HUES64 (cell line): ENCODE results near the gene MAPKAPK3.

ENCODE experiments used
- H3K27ac ChIP-seq: 2 replicates; pipeline ENCODE4 v1.7.0; 2013; ENCODE audit warnings: low read depth, low read length, inconsistent platforms
- H3K27me3 ChIP-seq: 2 replicates; pipeline ENCODE4 v1.6.1; 2013; ENCODE audit warnings: mild to moderate bottlenecking, low read length; ENCODE audit not compliant: insufficient read depth
- H3K36me3 ChIP-seq: 2 replicates; pipeline ENCODE4 v1.6.1; 2013; ENCODE audit warnings: mild to moderate bottlenecking, low read length; ENCODE audit not compliant: insufficient read depth
- H3K4me1 ChIP-seq: 2 replicates; pipeline ENCODE4 v1.6.1; 2013; ENCODE audit warnings: mild to moderate bottlenecking, low read length, moderate library complexity; ENCODE audit not compliant: insufficient read depth
- H3K4me3 ChIP-seq: 2 replicates; pipeline ENCODE4 v1.5.1; 2013; ENCODE audit warnings: mild to moderate bottlenecking, low read length, moderate library complexity
- H3K9ac ChIP-seq: 2 replicates; pipeline ENCODE4 v1.6.1; 2013; ENCODE audit warnings: mild to moderate bottlenecking, low read depth, low read length
- H3K9me3 ChIP-seq: 2 replicates; pipeline ENCODE4 v1.6.1; 2013; ENCODE audit warnings: low read depth, low read length; ENCODE audit not compliant: insufficient read depth
- WGBS: fragments of 150-250, 120-280 bp; methylation state at CpG from one replicate; pipeline ENCODE4 v1.1.7; 2013; ENCODE audit warnings: missing lambda C conversion rate; 5-methylcytosine and 5-hydroxymethylcytosine counted together

The MAPKAPK3 gene

DNA sequence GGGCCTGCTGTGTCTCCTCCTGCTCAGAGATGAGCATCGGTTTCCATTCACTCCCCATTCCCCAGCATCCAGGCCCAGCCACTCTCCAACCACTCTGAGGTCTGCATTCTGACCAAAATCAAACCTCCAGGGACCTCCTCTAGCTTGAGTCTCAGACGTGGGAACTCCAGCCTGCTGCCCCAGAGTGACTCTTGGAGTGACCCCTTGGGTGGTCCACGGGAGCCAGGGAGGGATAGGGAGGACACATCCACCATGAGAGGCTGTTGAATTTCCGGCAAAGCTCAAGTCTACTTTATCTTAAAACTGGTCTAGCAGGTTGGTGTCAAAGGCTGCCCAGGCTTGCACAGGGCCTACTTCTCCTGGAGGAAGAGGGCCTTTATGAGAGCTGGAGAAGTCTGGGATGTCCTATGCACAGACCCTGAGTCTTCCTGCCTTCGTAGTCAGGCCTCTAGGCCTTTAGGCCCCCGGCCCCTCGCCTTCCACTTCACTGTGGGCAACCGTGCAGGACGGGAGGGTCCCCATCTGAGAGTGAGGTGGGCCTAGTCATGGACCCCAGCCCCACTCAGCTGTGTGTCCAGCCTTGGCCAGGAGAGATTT is 14.3 kb upstream of the MAPKAPK3 start:
- Histone ChIP-seq H3K36me3 (no peaks in the 10 kb centered on the region; the same call in 1 of the 2 replicates), H3K27ac (no peak overlapping the region), H3K4me1 (peaks cover 3% of the 10 kb centered on the region; the same call in 1 of the 2 replicates), H3K4me3 (no peak overlapping the region), H3K9me3 (no peaks in the 10 kb centered on the region), H3K27me3 (no peaks in the 10 kb centered on the region; the same call in 1 of the 2 replicates), H3K9ac (no peak overlapping the region)
- WGBS = 87% methylated on average over 9 of the region's 9 CpGs

DNA sequence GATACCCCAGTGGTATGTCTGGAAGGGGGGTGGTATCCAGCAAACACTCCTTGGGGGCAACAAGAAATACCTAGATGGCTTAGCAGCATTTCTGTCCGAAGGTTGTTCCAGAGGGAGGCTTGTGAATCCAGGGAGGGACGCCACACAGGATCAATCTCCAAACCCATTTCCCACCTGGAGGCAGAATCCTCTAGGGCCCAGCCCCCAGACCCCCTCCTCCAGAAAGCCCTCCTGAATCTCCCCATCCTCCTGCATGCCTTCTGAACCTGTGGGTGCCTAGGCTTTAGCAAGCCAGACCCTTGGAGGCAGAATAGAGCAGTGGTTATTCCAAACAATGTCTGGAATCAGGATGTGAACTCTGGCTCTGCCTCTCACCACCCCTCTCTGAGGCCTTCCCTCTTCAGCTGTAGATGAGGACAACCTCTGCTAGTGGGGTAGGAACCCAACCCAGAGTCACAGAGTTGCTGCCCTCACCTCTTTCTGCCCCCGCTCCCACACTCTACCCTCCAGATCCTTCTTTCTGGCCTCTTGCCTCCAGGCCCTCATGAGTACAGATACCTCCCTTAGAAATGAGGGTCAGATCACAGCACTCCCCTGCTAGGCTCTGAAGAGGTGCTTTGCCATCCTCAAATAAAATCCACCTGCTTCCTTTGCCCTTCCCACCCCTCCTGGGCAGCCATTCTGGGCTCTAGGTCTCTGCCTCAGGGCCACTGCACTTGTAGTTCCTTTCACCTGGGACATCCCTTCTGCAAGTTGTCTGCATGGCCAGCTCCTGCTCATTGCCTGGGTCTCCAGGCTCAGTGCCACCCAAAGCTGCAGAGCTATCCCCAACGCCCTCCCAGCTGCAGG is 13.5 kb upstream of the MAPKAPK3 start:
- no peak overlapping the region for H3K9ac ChIP-seq
- no peaks in the 10 kb centered on the region; the same call in 1 of the 2 replicates for H3K36me3 ChIP-seq
- no peak overlapping the region for H3K4me3 ChIP-seq
- WGBS = 78% methylated on average over 4 of the region's 4 CpGs
- H3K9me3 ChIP-seq = no peaks in the 10 kb centered on the region
- H3K4me1 ChIP-seq = peaks cover 3% of the 10 kb centered on the region; the same call in 1 of the 2 replicates
- H3K27ac ChIP-seq = no peak overlapping the region
- no peaks in the 10 kb centered on the region; the same call in 1 of the 2 replicates for H3K27me3 ChIP-seq

DNA sequence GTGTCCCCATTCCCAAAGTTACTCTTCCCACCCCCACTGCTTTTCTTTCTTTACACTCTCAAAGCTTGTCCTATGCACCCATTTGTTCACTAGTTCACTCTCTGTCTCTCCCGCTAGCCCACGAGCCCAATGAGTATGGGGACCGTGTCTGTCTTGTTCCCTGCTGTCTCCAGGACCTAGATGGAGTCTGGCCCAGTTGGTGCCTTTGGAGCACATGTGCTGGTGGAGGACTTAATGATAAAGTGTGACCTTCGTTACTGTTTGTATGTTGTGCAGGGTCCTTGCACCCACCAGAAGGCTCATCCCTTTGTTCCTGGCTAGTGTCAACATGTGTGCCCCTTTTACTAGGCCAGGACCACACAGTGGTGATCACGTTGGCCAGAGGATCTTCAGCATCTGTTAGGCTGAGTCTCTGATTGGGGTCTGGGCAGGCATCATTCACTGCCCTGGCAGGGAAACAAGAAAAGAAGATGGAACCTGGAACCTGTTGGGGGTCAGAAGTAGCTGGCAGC is 12.8 kb upstream of the MAPKAPK3 start:
- WGBS = 88% methylated on average over 5 of the region's 5 CpGs
- Histone ChIP-seq H3K4me3 (no peak overlapping the region), H3K27ac (no peak overlapping the region), H3K4me1 (peaks cover 3% of the 10 kb centered on the region; the same call in 1 of the 2 replicates), H3K9me3 (no peaks in the 10 kb centered on the region), H3K36me3 (no peaks in the 10 kb centered on the region; the same call in 1 of the 2 replicates), H3K9ac (no peak overlapping the region), H3K27me3 (peaks cover under 1% of the 10 kb centered on the region)

DNA sequence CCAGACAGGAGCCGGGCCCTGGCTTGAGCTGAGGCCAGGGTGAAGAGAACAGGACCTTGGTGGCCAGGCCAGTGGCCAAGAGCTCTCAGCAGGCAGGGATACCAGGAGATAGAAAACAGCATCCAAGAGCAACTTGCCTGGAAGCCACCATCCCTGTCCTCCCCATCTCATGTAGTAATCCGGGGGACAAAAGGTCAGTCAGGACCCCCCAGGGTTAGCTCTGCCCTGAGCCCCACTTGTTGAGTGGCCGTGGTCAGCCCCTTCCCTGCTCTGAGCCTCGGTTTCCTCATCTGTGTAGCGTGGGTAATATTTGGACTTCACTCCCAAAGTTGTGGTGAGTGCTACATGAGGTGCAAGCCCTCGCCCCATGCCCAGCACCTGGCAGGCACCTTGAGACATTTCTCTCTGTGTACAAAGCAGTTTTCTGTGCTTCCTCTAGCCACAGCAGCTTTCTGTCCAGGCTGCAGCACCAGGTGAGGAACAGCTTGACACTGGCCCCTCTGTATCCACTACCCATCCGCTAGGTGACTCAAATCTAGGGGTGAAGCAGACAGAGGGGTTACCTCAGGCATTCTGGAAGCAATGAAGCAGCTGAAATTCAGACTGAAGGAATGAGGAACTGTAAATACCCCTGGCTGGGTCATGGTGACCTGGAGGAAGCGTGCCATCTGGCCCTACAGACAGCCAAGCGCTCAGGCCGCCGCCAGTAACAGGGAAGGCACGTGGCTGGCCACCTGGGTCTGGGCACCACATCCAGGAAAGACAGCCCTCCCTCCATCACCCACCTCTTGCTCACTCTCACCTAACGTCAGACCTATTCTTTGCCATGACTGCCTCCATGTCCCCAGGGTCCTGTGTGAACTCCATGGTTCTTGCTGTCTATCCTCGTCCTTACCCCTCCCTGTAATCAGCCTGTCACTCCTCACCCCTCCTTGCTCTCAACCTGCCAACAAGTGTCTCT is 12.0 kb upstream of the MAPKAPK3 start:
- peaks cover 8% of the 10 kb centered on the region for H3K27me3 ChIP-seq
- H3K9ac ChIP-seq = no peak overlapping the region
- H3K27ac ChIP-seq = no peak overlapping the region
- no peaks in the 10 kb centered on the region for H3K9me3 ChIP-seq
- H3K36me3 ChIP-seq = no peaks in the 10 kb centered on the region; the same call in 1 of the 2 replicates
- WGBS = 88% methylated on average over 14 of the region's 14 CpGs
- no peak overlapping the region for H3K4me3 ChIP-seq
- peaks cover 3% of the 10 kb centered on the region; the same call in 1 of the 2 replicates for H3K4me1 ChIP-seq

DNA sequence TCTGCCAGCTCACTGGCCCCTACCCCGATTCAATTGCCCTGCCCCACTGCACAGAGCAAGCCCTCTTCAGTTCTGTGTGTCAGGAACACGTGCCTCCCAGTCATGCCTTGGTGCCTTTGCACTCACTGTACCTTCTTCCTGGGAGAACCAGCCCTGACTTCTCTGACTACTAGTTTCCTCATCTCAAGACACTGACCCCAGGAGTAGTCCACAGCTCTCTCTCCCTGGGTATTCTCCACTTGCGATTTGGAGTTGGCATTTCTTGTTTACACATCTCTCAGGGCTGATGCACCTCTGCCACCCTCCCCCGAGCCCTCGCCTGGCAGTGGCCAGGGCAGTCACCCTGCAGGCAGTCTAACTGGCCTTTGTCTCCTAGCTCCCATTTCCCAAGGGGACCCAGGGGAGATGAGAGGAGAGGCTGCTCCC is 11.0 kb upstream of the MAPKAPK3 start:
- Histone ChIP-seq H3K4me1 (peaks cover 3% of the 10 kb centered on the region; the same call in 1 of the 2 replicates), H3K27me3 (peaks cover 18% of the 10 kb centered on the region), H3K4me3 (no peak overlapping the region), H3K9me3 (no peaks in the 10 kb centered on the region), H3K36me3 (no peaks in the 10 kb centered on the region; the same call in 1 of the 2 replicates), H3K9ac (0 out of 2 replicates have a peak overlapping the region, but pooled peaks have one; percentile 1), H3K27ac (no peak overlapping the region)
- 84% methylated on average over 5 of the region's 5 CpGs for WGBS

DNA sequence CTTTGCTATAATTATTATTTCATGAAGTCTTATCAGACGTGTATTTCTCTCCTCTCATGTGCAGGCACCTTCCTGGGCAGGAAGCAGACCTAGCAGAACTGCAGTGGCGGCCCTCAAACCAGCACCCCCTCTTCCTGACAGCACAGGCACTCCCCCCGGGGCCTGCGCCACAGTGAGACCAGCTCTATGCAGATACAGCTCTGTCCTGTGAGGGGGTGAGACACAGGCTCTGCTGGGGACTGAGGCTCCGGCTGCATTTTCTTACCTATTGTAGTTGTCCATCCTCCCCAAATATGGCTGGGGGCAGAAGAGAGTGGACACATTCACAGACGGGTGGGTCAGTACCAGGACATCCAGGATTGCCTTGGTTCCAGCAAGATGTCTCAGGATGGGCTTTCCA is 10.4 kb upstream of the MAPKAPK3 start:
- no peaks in the 10 kb centered on the region; the same call in 1 of the 2 replicates for H3K36me3 ChIP-seq
- no peak overlapping the region for H3K4me3 ChIP-seq
- no peak overlapping the region for H3K9ac ChIP-seq
- H3K27ac ChIP-seq = no peak overlapping the region
- no peaks in the 10 kb centered on the region for H3K9me3 ChIP-seq
- no peaks in the 10 kb centered on the region for H3K4me1 ChIP-seq
- WGBS = 81% methylated on average over 6 of the region's 6 CpGs
- peaks cover 22% of the 10 kb centered on the region for H3K27me3 ChIP-seq

DNA sequence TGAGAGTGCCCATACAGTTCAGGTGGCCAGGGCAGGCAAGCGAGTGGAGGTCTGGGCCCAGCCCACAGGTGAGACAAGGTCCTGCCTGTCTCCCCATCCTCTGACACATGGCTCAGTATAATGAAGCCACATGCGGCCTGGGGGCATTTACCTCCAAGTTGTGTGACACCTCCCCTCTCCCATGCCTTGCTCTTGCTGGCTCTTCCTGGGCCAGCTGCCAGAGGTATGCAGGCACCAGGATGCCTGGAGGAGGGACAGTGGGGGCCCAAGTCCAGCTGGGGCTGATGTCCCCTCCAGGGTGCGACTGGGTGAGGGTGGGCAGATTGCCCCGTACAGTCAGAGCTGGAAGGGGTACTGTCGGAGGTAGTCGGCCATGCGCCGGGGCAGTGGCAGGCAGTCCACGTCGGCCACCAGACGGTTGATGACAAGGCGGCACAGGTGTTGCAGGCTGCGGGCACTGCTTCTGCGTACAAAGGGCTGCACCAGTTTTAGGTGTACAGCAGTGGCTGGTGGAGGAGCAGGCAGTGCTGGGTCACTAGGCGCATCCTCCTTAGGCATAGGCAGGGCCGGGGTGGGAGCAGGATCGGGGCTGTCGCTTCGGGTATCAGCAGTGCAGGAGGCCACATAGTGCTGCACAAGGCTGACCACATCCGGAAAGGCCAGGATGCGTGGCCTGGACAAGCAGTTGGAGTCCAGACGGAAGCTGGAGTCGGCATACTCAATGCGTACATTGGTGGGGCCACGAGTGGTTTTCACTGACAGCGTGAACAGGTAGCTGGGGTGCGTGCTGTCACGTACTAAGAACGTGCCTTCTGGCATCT is 9.5 kb upstream of the MAPKAPK3 start:
- Histone ChIP-seq H3K9me3 (no peaks in the 10 kb centered on the region), H3K27me3 (peaks cover 27% of the 10 kb centered on the region), H3K27ac (no peak overlapping the region), H3K4me1 (peaks cover 3% of the 10 kb centered on the region; the same call in 1 of the 2 replicates), H3K4me3 (no peak overlapping the region), H3K9ac (no peak overlapping the region), H3K36me3 (no peaks in the 10 kb centered on the region; the same call in 1 of the 2 replicates)
- WGBS = 94% methylated on average over 29 of the region's 29 CpGs

DNA sequence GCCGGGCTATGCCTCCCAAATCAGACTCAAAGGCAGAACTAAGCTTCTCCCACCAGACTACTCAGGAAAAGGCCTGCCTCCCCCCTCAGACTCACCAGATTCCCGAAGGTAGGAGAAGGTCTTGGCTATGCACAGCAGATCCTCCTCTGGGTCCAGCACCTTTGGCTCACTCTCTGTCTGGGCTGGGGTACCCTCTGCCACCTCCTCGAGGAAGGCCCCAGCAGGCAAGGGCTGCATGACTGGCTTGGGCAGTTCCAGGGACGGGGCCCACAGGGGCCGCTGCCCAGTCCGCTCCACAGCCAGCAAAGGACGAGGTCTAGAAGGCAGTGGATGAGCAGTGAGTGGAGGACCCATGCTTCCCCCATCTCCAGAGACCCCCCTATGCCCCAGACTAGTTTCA is 8.7 kb upstream of the MAPKAPK3 start:
- WGBS = 97% methylated on average over 7 of the region's 7 CpGs
- H3K9ac ChIP-seq = no peak overlapping the region
- no peak overlapping the region for H3K4me3 ChIP-seq
- no peaks in the 10 kb centered on the region for H3K9me3 ChIP-seq
- no peak overlapping the region for H3K27ac ChIP-seq
- peaks cover 7% of the 10 kb centered on the region; the same call in 1 of the 2 replicates for H3K4me1 ChIP-seq
- H3K27me3 ChIP-seq = peaks cover 35% of the 10 kb centered on the region
- no peaks in the 10 kb centered on the region; the same call in 1 of the 2 replicates for H3K36me3 ChIP-seq

DNA sequence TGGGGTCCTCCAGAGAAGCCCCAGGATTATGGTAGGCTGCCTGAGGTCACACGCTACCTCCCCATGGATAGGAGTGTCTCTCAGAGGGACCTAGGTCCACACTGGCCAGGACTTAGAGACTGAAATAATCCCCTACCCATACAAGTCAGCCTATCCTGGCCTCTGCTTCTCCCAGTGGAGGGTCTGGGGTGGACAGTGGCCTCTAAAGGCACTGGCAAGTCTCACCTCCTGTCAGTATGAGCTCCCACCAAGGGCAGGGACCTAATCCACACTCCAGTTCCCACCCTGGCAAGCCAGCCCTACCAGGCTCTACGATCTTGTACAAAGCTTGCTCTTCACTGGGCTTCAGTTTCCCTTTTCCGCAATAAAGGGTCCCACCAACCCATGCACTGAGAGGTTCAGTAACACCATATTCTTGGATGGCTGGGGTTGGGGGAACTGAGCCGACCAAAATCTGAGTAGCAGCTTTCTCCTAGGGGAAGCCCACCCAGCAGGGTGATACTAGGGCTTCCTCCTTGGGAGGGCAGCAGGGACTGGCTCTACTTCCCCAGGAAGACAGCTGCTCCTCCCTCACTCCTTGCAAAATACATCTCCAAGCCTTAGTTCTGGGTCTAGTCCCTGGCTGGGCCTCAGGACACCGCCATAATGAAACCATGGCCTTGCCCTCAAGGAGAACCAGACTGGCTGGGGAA is 7.7 kb upstream of the MAPKAPK3 start:
- Histone ChIP-seq H3K9me3 (no peaks in the 10 kb centered on the region), H3K9ac (no peak overlapping the region), H3K4me1 (peaks cover 7% of the 10 kb centered on the region; the same call in 1 of the 2 replicates), H3K27me3 (peaks cover 42% of the 10 kb centered on the region), H3K36me3 (no peaks in the 10 kb centered on the region; the same call in 1 of the 2 replicates), H3K4me3 (no peak overlapping the region), H3K27ac (no peak overlapping the region)
- 93% methylated on average over 5 of the region's 5 CpGs for WGBS
